CMK (cell line): ENCODE measurements around the gene ZNF423.

Experiments
- DNase-seq: peaks from one replicate; pipeline ENCODE4 v3.0.0-alpha.2; 2010; ENCODE audit warnings: low read depth

ZNF423 gene

DNA sequence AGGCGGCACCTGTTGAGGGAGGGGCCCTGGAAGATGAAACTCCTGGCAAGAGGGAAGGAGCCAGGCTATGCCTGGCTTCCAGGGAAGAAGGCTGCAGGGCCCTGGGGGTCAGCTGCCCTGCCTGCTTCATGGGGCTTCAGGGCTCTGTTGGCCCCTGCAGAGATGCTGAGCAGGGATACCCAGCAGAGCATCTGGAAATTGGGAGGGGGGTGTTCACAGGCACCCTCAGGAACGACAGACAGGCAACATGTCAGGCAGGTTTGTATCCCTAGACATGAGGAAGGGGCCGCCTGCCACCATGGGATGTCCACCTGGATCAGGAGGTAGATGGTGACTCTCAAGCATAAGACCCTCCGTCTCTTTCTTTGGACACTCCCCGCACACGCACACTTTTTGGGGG lies 13.8 kb upstream of the ZNF423 start:
- DNase-seq: no peak

DNA sequence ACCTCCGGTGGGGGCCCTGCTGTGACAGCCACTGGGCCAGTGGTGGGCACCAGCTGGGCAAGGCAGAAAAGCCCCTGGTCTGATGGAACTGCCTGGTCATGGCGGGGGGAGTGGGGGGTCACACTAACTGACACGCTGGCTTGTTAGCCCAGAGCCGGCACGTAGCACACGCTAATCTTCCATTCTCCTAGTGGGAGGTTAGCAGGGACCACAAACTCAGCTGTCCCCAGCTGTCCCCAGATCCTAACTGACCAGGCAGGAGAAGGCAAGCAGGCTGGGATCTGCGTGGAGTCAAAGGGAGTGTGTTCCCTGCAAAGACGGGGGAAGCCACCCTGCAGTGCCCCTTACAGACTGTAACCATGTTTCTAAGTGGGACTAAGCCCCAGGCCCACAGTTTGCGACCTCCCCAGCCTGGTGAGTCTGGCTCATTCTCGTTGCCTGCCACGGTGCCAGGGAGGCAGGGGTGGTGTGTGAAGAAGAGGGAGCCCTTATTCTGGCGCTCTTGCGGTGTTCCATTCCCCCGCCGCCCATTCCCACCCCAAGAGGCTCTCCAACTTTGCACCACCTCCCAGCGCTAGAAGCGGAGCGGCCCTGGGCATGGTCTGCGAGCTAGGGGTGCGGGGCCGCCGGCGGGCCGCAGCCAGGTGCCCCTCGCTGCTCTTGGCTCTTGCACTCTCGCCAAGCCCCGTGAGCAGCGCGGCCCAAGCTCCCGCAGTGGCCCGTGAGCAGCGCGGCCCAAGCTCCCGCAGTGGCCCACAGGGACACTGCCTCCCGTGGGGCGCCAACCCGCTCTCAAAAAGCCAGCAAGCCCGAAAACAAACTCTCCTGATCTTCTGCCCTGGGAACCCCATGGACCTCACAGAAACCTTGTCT lies 12.1 kb upstream of the ZNF423 start:
- DNase-seq: no peak

DNA sequence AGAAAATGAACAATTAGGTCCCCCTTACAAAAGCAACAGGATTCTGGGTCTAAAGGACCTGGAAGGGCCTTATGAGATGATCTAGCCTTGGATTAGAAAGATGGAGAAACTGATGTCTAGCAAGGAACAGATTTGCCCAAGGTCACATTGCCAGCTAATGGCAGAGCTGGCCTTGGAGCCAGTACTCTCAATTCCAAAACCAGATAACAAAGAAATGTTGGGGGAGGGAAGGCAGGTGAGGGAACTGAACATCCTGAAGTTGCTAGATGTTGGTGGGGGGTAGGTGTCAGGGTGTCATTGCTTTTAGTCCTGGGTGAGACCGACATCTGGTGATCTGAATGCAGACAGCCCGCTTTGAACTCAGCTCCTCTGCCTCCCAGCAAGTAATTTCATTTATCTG lies 11.3 kb upstream of the ZNF423 start:
- no peak for DNase-seq

DNA sequence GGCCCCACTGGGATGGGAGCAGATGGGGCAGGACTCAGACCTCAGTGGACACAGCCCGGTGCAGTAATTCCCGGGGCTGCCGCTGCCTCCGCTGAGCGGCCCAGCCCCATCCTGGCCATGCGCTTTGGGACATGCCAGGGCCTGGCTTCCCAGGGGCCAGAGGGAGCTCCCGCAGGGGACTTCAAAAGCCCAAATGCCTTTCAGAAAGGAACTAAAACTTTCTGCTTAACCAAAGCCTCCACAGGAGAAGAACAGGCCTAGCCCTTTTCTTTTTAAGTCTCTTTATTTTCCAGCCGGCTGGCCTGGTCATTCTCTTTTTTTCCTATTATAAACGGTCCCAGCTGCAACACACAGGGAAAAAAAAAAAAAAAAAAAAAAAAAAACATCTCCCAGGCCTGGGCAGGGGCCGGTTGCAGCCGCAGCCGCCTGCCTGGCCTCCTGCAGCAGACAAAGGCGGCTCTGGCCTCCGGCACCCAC lies 10.7 kb upstream of the ZNF423 start:
- DNase-seq: no peak

DNA sequence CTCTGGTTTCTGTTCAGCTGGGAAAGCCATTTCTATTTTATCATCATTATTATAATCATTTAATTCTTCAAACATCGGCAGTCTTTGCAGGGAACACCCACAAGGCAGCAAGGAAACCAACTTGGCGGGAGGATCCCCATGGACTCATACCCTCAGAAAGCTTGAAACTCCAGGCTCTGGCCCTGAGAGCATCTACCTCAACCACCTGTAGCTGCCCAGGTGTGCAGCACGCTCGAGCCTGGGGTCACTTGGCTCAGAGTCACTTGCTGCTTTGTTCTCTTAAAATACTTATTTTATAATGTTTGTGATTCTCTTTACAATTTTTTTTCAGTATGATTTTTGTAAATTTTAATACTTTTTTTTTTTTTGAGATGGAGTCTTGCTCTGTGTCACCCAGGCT lies 6.8 kb upstream of the ZNF423 start:
- DNase-seq: no peak

DNA sequence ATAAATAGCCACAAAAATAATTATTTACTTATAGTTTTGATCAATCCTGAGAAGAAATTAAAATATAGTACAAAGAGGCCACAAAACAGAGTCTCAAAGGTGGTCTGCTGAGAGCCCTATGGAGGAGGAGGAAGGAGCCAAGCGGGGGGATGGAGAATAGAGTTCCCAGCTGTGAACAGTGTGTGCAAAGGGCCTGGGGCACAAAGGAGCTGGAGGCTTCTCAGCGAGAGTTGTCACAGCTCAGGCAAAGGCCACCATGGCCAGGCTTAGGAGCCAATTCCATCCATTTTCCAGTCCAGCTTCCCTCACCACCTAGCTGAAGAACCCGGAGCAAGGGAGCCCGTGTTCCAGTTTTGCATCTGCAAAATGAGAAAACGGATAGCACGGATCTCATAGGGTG lies 5.4 kb upstream of the ZNF423 start:
- DNase-seq: no peak

DNA sequence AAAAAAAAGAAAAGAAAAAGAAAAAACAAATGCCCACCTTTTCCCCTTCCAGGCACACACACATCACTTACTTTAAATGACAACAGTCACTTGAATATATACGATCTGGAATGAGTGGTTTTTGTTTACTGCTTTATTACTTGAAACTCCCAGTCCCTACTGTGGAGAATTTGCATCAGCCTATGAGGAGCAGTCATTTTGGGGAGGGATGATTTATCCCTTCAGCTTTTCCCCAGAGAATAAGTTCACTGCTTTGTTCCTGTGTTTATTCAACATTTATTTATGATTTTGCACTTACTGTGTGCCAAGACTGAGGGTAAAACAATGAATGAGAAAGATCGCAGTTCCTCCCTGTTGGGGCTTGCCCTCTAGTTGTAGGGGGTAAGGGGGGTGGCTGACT lies 4.7 kb upstream of the ZNF423 start:
- no peak for DNase-seq

DNA sequence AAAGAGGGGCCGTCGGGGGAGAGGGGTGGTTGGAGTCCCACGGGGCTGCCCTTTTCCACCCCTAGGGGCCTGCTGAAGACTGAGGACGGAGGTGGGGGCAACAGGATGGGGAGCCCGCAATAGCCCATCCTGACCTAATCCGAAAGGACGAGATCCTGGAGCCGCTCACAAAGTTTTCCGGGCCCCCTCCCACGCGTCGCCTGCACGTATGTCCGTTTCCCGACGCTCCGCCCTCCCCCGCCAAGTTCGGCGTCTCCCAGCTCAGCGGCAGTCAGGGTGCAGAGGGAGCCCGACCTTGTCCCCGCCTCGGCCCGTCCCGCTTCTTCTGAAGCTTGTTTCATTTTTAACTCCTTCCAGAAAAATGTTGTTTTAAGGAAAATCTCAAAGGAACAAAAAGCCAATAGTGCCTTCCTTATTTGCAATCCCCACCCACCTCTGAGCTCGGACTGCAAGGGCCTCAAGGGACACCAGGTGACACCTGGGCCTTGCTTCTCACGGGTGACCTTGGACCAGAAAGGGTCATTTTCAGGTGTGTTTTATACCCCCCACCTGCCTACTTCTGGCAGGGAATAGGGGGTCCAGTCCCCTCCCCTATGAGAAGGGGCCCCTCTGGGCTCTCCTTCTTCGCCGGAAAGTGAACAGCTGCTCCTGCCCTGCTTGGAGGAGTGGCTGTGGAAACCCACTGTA lies 3.4 kb upstream of the ZNF423 start:
- DNase-seq: no peak

DNA sequence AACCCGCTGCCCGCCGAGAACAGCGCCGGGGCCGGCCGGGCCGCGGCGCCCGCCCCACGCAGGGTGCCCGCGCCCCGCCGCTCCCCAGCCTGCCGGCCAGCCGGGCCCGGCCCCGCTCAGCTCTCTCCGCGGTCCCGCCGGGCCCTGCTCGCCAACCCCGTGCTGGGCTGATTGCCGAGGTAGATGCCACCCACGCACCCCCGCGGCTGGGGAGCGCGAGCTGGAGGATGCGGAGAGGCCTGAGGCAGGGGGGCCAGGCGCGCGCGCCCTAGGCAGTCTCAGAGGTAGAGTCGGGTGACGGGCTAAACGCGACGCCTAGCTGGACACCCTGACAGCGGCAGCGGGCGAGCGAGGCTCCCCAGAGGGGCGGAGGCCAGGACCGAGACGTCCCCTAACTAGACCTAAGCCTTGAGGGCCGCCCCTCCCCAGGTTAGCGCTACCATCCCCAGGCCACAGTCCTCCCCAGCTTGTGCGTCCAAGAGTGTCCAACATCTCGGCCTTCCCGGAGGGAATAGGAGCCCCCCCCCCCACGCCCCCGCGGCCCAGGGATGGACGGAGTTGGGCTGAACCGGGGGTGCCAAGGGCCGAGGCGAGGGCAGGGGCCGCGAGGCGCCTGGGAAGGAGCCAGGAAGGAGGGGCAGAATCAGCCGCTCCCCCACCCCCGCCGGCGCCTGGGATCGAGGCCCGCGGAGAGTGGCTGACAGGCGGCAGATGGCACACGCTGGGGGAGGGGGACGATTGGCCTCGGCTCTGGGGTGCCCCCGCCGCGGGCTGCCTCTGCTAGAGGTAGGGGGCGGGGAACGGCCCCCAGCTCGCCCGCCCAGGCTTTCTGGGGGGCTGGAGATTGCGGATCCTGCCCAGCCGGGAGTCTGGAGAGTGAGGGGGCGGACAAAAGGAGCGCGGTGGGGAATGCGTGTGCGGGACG lies 2.5 kb upstream of the ZNF423 start:
- no peak for DNase-seq

DNA sequence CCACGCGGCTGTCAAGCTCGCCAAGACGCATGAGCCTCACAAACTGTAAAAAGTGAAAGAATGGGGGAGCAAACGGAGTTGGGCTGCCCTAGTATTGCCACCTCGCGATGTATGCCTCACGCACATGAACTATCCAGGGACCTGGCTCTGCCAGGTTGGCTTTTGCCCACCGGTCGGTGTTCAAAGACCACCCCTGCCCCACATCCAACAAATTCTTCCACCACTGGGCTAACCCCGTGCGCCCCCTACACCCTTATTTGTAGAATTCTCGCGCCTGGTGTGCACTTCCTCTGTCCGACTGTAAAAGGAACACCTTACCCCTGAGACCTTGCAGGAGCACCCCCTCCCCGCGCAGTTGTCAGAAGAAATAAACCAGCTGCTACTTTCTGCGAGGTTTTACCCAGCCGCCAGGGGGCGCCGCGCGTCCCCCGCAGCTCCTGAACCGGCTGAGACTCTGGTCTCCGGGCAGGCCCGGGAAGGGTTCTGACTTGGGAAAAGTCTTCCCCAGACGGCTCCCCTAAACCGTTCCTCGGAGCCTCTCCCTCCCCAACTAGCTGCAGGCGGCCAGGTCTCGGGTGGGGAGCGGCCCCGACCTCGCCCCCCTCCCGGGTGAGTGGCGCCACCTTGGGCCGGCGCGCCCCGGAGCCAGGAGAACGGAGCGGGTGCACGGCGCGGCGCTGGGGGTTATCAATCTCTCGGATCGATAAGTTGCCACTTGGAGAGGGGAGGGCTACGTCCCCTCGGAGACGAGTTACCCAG lies 1.7 kb upstream of the ZNF423 start:
- no peak for DNase-seq

DNA sequence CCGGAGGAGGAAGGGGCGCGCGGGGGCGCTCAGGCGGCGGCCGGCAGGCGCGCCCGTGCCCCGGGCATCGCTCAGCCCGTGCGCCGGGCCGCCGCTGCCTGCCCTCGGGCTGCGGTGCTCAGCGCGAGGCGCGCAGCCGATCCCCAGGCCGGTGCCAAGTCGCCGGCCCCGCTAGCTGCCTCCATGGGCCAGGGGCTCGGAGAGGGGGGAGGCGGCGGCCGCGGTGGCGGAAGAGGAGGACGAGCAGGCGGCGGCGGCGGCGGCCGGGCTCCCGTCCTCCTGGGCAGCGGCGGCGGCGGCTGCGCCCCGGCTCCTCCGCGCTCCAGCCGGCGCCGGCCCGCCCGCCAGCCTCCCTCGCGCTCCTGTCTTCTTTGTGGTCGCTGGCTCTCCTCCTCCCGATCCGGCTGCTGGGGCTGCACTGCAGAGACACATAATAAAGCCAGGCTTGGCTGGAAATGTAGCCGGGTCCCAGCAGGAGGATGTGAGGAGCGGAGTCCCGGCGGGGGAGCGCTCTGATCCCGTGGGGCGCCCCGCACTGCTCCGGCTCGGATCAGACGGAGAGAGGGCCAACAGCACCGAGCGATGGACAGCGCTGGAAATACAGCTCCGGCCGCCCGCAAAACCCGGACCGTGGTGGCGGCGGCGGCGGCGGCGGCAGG lies 889 bp upstream of the ZNF423 start:
- DNase-seq: no peak

DNA sequence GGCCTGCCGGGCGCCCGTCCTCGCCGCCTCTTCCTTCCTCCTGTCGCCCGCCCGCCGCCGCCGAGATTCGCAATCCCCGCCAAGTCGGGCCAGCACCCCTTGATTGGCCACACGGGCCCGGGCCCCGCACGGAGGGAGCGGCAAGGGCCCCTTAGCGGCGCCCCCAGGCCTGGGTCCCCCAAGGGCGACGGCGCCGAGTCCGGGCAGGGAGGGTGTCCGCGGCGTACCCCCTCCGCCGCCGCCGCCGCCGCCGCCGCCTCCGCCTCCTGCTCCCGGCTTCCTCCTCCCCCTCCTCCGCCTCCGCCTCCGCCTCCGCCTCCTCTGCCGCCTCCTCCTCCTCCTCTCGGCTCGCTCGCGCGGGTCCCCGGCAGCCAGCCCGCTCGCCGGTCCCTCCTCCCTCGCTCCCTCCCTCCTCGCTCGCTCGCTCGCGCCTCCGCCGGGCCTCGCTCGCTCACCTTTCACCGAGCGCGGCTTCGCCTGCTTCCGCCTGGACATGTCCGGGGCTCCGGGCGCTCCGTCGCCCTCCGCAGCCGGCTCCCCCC lies 561 bp downstream of the ZNF423 start:
- no peak for DNase-seq

DNA sequence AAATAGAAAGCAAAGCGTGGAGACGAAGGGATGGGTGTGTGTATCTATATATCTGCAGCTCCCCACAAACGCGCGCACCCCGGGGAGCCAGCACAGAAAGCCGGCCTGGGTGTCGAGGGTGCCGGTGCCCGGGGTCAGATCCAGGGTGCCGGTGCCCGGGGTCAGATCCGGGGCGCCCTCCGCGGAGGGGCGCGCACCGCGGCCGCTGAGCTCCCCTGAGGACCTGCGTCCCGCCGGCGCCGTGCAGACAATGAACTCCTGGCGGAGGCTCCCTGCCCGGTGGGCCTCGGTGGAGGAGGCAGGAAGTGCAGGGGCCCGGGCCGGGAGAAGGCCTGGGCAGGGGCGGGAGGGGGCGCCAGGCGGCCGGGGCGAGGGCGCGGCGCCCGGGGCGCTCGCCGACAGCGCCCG lies 1.1 kb downstream of the ZNF423 start:
- DNase-seq: no peak

DNA sequence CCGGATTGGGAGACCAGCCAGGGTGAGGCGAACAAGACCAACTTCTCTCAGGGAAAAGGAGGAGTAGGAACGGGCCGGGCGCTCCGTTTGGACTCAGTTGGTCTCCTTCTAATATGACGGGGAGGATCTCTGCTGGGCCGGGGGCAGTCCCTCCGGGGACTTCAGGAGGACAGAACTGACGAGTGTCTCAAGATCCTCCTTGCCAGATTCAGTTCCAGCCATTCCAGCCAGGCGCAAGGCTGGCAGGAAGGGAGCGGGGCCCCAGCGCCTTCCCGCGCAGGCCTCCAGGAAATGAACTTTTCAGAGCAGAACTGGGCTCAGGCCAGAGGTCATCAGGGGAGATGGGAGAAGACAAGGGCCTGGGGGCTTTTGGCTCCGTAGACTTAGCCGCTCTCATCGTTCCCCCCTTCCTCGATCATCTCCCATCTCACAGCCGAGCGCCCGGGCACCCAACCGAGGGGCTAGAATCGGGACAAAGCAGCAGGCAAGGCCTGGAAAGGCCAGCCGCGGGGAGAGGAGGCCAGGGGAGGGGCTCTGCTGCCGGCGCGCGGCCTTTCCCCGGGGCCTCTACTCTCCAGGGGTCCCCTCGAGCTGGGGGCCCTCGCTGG lies 1.6 kb downstream of the ZNF423 start:
- DNase-seq: no peak

DNA sequence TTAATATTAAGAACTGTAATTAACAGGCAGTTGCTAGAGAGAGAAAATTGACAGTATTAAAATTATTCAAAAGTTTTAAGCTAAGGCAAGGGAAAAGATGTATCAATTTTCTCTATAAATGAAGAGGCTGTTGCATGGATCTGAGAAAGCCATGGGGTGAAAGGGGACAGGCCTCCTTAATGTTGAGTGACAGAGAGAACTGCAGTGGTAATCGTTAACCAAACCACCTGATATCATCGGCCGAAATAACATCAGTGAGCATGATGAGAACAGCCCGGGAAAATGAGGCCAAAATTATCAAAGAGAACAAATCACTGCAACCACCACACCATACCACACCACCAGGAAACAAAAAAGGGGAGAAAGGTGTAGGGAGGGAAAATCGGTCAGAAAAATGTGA lies 3.6 kb downstream of the ZNF423 start:
- no peak for DNase-seq

DNA sequence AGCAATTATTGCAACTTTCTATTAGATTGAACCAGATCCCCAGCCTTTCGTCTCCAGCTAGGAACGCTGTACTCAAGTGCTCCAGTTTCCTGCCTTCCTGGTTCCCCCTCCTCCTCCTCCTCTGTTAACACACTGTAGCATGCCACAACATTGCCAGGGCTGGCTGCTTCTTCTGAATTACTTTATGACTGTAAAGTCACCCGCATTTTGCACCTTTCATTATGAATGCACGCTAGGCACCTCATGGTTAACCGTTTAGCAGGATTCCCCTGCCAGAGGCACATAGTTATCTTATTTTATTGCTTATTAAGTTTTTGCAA lies 4.5 kb downstream of the ZNF423 start:
- DNase-seq: no peak

DNA sequence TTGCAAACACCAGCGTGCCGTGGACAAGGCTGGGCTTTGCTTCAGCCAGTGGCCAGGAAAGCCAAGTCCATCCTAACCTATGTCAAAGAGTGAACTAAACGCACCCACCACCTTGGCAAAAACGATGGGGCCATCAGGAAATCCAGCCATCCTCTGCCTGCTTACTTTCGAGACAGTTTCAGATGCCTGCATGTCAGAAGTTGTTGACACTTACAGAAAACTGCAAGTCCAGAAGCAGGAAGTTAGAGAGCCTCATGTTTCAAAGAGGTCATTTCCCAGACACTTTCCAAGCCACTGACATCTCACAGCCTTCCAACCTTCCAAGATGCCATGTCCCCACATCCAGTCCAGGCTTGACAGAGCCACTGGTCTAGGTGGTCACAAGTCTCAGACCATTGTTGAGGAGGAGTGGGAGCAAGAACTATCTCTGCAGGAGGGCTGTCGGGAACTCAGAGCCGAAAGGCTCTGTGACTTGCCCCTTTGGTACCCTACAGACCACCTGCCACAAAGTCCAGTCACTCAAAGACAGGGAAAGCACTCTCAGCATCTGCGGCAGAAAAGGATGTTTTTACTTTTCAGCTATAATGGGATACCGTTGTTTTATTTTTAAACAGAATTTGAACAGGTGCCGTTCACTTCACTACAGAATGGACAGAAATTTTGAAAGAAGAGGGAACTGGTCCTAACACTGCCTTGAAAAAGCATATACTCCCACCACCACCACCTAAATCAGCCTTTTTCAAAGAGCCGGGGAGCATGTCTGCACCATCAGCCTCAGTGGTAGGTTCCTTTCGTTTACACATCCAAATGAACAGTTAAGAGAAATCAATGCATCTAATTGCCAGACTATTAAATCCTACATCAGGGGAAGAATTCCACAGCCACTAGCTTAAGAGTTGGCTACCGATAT lies 5.1 kb downstream of the ZNF423 start:
- no peak for DNase-seq

DNA sequence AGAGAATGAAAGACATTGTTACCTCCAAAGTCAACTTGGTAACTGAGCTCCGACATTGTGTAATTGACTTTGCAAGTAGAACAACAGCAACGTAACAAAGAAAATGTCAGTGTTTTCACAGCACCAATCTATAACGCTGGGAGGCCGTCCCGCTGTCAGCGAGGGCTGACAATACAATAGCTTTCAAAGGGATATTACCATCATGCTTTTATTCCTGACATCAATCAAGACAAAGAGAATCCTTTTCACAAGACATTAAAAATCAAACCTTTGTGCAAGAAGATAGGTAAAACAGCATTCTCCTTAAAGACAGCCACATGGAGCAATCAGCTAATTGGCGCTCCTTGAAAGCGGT lies 6.2 kb downstream of the ZNF423 start:
- DNase-seq: no peak

DNA sequence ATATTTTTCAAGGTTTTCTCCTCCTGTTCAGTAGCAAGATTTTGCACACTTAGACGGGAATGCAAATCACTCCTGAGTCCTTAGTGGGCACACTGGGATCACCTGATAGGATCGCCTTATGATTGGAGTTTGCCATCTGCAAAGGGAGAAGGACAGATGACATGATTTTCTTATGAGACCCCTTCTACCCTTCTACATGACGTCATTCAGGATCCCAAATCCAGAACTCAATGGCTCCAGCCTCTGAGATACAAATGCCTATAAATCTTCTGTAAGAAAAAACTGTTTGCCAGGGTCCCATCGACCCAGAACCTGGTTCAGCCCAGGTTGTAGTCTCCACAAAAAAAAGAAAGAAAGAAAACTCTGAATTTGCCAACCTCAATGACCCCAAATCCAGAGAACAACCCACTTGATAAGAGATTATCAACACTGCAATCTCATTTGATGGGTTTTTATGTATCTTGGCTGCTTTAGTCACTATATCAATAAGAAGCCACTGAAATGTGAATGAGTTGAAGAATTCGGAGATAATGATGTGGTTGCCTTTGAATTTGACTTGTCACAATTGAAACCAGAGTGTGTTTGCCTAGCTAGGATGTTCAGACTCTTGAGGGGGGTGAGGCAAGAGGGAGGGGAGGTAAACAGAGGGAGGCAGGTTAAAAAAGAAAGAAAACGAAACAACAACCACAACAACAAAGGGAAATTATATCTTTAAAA lies 6.7 kb downstream of the ZNF423 start:
- no peak for DNase-seq
